GM21515 (cell line): ENCODE data around the gene ANO1.

ENCODE experiments used
- ATAC-seq: cut with Tn5 transposase; IDR thresholded peaks from one replicate; pipeline ENCODE4 v1.9.1; 2021; ENCODE audit not compliant: unreplicated experiment

ANO1 gene

GRCh38 chr11:70072461-70072860, 5.7 kb upstream of the ANO1 start:
- ATAC-seq = no peak

GRCh38 chr11:70072861-70073755, 5.0 kb upstream of the ANO1 start:
- no peak for ATAC-seq

- no peak for ATAC-seq
These were observed 4.2 kb upstream of the ANO1 start for GRCh38 chr11:70073871-70074371.

GRCh38 chr11:70074746-70075145, 3.4 kb upstream of the ANO1 start:
- no peak for ATAC-seq

- no peak for ATAC-seq
These were observed 2.3 kb upstream of the ANO1 start for GRCh38 chr11:70075836-70076235.

GRCh38 chr11:70076461-70076931, 1.6 kb upstream of the ANO1 start:
- no peak for ATAC-seq

- ATAC-seq = no peak
These were observed 564 bp upstream of the ANO1 start for GRCh38 chr11:70077411-70078094.

- ATAC-seq = no peak
These were observed 882 bp downstream of the ANO1 start for GRCh38 chr11:70078781-70079616.

- ATAC-seq = no peak
These were observed 1.6 kb downstream of the ANO1 start for GRCh38 chr11:70079691-70080090.

GRCh38 chr11:70080763-70081162, 2.6 kb downstream of the ANO1 start:
- no peak for ATAC-seq

GRCh38 chr11:70082829-70083228, 4.7 kb downstream of the ANO1 start:
- ATAC-seq = no peak

GRCh38 chr11:70084046-70084984, 6.2 kb downstream of the ANO1 start:
- no peak for ATAC-seq

- no peak for ATAC-seq
These were observed 8.0 kb downstream of the ANO1 start for GRCh38 chr11:70085815-70086769.

- no peak for ATAC-seq
These were observed 9.5 kb downstream of the ANO1 start for GRCh38 chr11:70087446-70088167.

- no peak for ATAC-seq
These were observed 10.7 kb downstream of the ANO1 start for GRCh38 chr11:70088735-70089250.

- no peak for ATAC-seq
These were observed 11.5 kb downstream of the ANO1 start for GRCh38 chr11:70089631-70090030.

- ATAC-seq = no peak
These were observed 12.9 kb downstream of the ANO1 start for GRCh38 chr11:70090961-70091381.

- no peak for ATAC-seq
These were observed 13.5 kb downstream of the ANO1 start for GRCh38 chr11:70091638-70092037.
